HepG2 (cell line): Measurements from ENCODE around the gene FAM110D. TPM values are rescaled to one million over a fixed set of nuclear protein-coding genes. Genes with fewer than 3 reads are reported as not detected.
A peak's percentile ranks its signal among the peaks of the same experiment; 100 is the strongest.

Experiments
- ARID2 ChIP-seq: sonication (generic); formaldehyde crosslinking; IDR thresholded peaks from 2 replicates; pipeline ENCODE4 v1.8.1; 2022; ENCODE audit warnings: mild to moderate bottlenecking, missing genetic modification reagents, borderline replicate concordance
- JUN ChIP-seq: sonication (generic); formaldehyde crosslinking; IDR thresholded peaks from 2 replicates; pipeline ENCODE4 v1.4.0; 2020; ENCODE audit warnings: mild to moderate bottlenecking, missing genetic modification reagents
- MBD4 ChIP-seq: IDR thresholded peaks from 2 replicates; pipeline ENCODE4 v1.6.1; 2012; ENCODE audit warnings: low read length, inconsistent platforms, borderline replicate concordance
- NAIF1 ChIP-seq: sonication (generic); formaldehyde crosslinking; IDR thresholded peaks from 2 replicates; pipeline ENCODE4 v1.5.0; 2020; ENCODE audit warnings: mild to moderate bottlenecking, missing genetic modification reagents, borderline replicate concordance
- NFIC ChIP-seq: IDR thresholded peaks from 2 replicates; pipeline ENCODE4 v1.6.1; 2012; ENCODE audit warnings: mild to moderate bottlenecking, low read length, inconsistent platforms
- SP4 ChIP-seq: sonication (generic); formaldehyde crosslinking; IDR thresholded peaks from 2 replicates; pipeline ENCODE4 v1.8.1; 2023; ENCODE audit warnings: mild to moderate bottlenecking, missing genetic modification reagents
- polyA plus RNA-seq, 8 experiments: library from polyadenylated mRNA; depleted of rRNA in 3 of 8; stranded (reverse) in 7 of 8; unstranded in 1 of 8; fragments of >200 nt; fragmentation: Illumina TruSeq in 4 of 8; extraction: Trizol in 4 of 8; gene quantifications; 2 replicates each; pipeline versions ENCODE4 v1.2.1 to v1.2.3, GENCODE V29; 2011 to 2016; ENCODE audit warnings: low read depth in 4 of 8, missing spikeins in 1 of 8, mixed read lengths in 1 of 8; ENCODE audit not compliant: insufficient read depth in 1 of 8
- total RNA-seq, 5 experiments: library from RNA; depleted of rRNA; stranded (reverse); fragments of >200 nt; fragmentation: Illumina TruSeq; extraction: Trizol; gene quantifications; 2 replicates each; pipeline ENCODE4 v1.2.3, GENCODE V29; 2016; ENCODE audit warnings: low read depth in 1 of 5
- TF ChIP-seq, protein P1 (sequence below): sonication (generic); formaldehyde crosslinking; conservative IDR thresholded peaks from 2 replicates; pipeline ENCODE4 v1.4.0; 2020; ENCODE audit warnings: missing genetic modification reagents
- TF ChIP-seq, protein P2 (sequence below): sonication (generic); formaldehyde crosslinking; IDR thresholded peaks from 2 replicates; pipeline ENCODE4 v1.4.0; 2020; ENCODE audit warnings: mild to moderate bottlenecking, missing genetic modification reagents, borderline replicate concordance
- TF ChIP-seq, protein P3 (sequence below): sonication (generic); formaldehyde crosslinking; IDR thresholded peaks from one replicate; pipeline ENCODE4 v1.5.1; 2020; ENCODE audit warnings: mild to moderate bottlenecking, missing genetic modification reagents; ENCODE audit errors: not compliant biosample characterization

FAM110D gene
- total and polyA plus RNA-seq, 2 of the 13 experiments (the other 11 are each of a cell fraction or from before 2014, with no cell fraction given), result not detected

DNA sequence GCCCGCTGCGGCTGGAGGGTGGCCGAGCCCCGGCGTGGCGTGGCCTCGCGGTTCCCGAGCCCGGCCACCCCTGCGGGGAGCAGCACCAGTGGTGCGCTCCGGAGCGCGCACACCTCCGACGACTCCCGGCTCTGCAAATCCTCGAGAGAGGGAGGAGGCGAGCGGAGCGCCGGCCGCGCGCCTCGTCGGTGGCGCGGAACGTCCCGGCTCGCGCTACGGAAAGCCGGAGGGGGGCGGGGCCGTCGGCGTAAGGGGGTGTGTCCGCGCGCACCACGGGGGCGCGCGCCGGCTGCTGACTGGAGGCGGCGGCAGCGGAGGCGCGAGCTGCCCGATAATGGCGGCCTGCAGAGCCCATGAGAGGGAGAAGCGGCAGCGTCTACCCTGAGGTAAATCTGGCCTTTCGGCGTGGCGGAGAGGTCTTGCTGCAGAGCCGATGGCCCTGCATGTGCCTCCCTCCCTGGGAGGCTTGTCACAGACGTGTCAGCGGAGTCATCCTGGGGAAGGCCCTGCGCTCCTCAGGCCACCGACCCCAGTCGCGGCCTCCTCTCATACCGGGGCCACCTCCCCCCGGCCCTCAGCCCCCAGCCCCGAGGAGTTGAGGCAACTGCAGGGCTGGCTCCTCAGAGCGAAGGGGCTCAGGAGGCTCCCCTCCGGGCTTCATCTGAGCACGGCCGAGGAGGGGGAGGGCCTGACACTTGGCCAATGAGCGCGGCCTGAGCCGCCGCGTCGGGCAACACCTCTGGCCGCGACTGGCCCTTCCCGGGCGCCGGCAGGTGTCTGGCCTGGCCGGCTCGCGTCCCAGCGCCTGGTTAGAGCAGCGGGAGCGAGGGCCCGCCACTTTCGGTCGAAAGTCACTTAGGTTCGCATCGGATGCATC, 47.1 kb upstream of the FAM110D start, which contains the start of gene PDIK1L (continued):
- TF ChIP-seq, protein P1, sequence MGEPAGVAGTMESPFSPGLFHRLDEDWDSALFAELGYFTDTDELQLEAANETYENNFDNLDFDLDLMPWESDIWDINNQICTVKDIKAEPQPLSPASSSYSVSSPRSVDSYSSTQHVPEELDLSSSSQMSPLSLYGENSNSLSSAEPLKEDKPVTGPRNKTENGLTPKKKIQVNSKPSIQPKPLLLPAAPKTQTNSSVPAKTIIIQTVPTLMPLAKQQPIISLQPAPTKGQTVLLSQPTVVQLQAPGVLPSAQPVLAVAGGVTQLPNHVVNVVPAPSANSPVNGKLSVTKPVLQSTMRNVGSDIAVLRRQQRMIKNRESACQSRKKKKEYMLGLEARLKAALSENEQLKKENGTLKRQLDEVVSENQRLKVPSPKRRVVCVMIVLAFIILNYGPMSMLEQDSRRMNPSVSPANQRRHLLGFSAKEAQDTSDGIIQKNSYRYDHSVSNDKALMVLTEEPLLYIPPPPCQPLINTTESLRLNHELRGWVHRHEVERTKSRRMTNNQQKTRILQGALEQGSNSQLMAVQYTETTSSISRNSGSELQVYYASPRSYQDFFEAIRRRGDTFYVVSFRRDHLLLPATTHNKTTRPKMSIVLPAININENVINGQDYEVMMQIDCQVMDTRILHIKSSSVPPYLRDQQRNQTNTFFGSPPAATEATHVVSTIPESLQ (CRISPR knock-in tag), result no peak
- TF ChIP-seq, protein P2, sequence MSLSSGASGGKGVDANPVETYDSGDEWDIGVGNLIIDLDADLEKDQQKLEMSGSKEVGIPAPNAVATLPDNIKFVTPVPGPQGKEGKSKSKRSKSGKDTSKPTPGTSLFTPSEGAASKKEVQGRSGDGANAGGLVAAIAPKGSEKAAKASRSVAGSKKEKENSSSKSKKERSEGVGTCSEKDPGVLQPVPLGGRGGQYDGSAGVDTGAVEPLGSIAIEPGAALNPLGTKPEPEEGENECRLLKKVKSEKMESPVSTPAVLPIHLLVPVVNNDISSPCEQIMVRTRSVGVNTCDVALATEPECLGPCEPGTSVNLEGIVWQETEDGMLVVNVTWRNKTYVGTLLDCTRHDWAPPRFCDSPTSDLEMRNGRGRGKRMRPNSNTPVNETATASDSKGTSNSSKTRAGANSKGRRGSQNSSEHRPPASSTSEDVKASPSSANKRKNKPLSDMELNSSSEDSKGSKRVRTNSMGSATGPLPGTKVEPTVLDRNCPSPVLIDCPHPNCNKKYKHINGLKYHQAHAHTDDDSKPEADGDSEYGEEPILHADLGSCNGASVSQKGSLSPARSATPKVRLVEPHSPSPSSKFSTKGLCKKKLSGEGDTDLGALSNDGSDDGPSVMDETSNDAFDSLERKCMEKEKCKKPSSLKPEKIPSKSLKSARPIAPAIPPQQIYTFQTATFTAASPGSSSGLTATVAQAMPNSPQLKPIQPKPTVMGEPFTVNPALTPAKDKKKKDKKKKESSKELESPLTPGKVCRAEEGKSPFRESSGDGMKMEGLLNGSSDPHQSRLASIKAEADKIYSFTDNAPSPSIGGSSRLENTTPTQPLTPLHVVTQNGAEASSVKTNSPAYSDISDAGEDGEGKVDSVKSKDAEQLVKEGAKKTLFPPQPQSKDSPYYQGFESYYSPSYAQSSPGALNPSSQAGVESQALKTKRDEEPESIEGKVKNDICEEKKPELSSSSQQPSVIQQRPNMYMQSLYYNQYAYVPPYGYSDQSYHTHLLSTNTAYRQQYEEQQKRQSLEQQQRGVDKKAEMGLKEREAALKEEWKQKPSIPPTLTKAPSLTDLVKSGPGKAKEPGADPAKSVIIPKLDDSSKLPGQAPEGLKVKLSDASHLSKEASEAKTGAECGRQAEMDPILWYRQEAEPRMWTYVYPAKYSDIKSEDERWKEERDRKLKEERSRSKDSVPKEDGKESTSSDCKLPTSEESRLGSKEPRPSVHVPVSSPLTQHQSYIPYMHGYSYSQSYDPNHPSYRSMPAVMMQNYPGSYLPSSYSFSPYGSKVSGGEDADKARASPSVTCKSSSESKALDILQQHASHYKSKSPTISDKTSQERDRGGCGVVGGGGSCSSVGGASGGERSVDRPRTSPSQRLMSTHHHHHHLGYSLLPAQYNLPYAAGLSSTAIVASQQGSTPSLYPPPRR (CRISPR knock-in tag), result no peak
- TF ChIP-seq, protein P3, sequence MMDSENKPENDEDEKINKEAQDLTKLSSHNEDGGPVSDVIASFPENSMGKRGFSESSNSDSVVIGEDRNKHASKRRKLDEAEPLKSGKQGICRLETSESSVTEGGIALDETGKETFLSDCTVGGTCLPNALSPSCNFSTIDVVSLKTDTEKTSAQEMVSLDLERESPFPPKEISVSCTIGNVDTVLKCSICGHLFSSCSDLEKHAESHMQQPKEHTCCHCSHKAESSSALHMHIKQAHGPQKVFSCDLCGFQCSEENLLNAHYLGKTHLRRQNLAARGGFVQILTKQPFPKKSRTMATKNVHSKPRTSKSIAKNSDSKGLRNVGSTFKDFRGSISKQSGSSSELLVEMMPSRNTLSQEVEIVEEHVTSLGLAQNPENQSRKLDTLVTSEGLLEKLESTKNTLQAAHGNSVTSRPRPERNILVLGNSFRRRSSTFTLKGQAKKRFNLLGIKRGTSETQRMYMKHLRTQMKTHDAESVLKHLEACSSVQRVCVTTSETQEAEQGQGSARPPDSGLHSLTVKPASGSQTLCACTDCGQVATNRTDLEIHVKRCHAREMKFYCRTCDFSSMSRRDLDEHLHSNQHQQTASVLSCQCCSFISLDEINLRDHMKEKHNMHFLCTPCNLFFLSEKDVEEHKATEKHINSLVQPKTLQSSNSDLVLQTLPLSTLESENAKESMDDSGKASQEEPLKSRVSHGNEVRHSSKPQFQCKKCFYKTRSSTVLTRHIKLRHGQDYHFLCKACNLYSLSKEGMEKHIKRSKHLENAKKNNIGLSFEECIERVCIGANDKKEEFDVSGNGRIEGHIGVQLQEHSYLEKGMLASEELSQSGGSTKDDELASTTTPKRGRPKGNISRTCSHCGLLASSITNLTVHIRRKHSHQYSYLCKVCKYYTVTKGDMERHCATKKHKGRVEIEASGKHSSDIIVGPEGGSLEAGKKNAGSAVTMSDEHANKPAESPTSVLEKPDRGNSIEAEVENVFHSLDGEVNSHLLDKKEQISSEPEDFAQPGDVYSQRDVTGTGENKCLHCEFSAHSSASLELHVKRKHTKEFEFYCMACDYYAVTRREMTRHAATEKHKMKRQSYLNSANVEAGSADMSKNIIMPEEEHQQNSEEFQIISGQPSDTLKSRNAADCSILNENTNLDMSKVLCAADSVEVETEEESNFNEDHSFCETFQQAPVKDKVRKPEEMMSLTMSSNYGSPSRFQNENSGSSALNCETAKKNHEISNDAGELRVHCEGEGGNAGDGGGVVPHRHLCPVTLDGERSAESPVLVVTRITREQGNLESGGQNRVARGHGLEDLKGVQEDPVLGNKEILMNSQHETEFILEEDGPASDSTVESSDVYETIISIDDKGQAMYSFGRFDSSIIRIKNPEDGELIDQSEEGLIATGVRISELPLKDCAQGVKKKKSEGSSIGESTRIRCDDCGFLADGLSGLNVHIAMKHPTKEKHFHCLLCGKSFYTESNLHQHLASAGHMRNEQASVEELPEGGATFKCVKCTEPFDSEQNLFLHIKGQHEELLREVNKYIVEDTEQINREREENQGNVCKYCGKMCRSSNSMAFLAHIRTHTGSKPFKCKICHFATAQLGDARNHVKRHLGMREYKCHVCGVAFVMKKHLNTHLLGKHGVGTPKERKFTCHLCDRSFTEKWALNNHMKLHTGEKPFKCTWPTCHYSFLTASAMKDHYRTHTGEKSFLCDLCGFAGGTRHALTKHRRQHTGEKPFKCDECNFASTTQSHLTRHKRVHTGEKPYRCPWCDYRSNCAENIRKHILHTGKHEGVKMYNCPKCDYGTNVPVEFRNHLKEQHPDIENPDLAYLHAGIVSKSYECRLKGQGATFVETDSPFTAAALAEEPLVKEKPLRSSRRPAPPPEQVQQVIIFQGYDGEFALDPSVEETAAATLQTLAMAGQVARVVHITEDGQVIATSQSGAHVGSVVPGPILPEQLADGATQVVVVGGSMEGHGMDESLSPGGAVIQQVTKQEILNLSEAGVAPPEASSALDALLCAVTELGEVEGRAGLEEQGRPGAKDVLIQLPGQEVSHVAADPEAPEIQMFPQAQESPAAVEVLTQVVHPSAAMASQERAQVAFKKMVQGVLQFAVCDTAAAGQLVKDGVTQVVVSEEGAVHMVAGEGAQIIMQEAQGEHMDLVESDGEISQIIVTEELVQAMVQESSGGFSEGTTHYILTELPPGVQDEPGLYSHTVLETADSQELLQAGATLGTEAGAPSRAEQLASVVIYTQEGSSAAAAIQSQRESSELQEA (CRISPR knock-in tag), result peak; percentile 56
- no peak for TF ChIP-seq NAIF1
- TF ChIP-seq MBD4, result no peak
- TF ChIP-seq ARID2, result no peak
- peak; percentile 71; the same call in 1 of the 2 replicates for TF ChIP-seq SP4 (CRISPR knock-in tag)
- TF ChIP-seq JUN (CRISPR knock-in tag), result no peak
- TF ChIP-seq NFIC, result no peak
